Tibial nerve (tissue), 4 donors: Measurements from ENCODE around the gene NUP214. TPM values are rescaled to one million over a fixed set of nuclear protein-coding genes. Genes with fewer than 3 reads are reported as not detected.
A peak's percentile ranks its signal among the peaks of the same experiment; 100 is the strongest.

Experiments
- DNase-seq, 2 donors: peaks; one replicate each; pipeline ENCODE4 v3.0.0-alpha.2; 2019; ENCODE audit warnings: low spot score in 2 of 2
- H3K27ac ChIP-seq, 4 donors: fragments of 200-600 bp; sonication (generic) in 3 of 4; one replicate each; pipeline ENCODE4 v1.5.1; 2017 to 2019; ENCODE audit warnings: mild to moderate bottlenecking in 1 of 4
- H3K27me3 ChIP-seq, 2 donors: fragments of 200-600 bp; sonication (generic) in 1 of 2; one replicate each; pipeline versions ENCODE4 v1.5.1 to v1.6.0; 2017 to 2019
- H3K36me3 ChIP-seq, 3 donors: fragments of 200-600 bp; sonication (generic); one replicate each; pipeline ENCODE4 v1.5.1; 2018 to 2019
- H3K4me1 ChIP-seq, 4 donors: fragments of 200-600 bp; sonication (generic) in 3 of 4; one replicate each; pipeline ENCODE4 v1.5.1; 2017 to 2019
- H3K4me3 ChIP-seq, 4 donors: fragments of 200-600 bp; sonication (generic) in 3 of 4; one replicate each; pipeline ENCODE4 v1.5.1; 2017 to 2019; ENCODE audit warnings: mild to moderate bottlenecking in 1 of 4, moderate library complexity in 1 of 4
- H3K9me3 ChIP-seq, 4 donors: fragments of 200-600 bp; sonication (generic) in 3 of 4; one replicate each; pipeline ENCODE4 v1.5.1; 2017 to 2019
- CTCF ChIP-seq, 5 experiments: fragments of 200-600 bp in 3 of 5; fragments of 450-650 bp in 2 of 5; sonication (generic) in 3 of 5; IDR thresholded peaks; one replicate each; pipeline ENCODE4 v1.5.1; 2016 to 2019; ENCODE audit warnings: antibody characterized with exemption in 5 of 5, mild to moderate bottlenecking in 3 of 5, moderate library complexity in 2 of 5
- EP300 ChIP-seq, 2 donors: sonication (generic); formaldehyde crosslinking; IDR thresholded peaks; one replicate each; pipeline ENCODE4 v1.6.1; 2017; ENCODE audit warnings: antibody characterized with exemption in 2 of 2, mild to moderate bottlenecking in 1 of 2
- POLR2A ChIP-seq, 2 donors: fragments of 450-650 bp; IDR thresholded peaks; one replicate each; pipeline ENCODE4 v1.6.1; 2017; ENCODE audit warnings: antibody characterized with exemption in 2 of 2, mild to moderate bottlenecking in 2 of 2, moderate library complexity in 2 of 2
- WGBS, 2 donors: methylation state at CpG; one replicate each; pipeline ENCODE4 v1.1.5; 2018; 5-methylcytosine and 5-hydroxymethylcytosine counted together
- total RNA-seq, 4 donors: library from RNA; depleted of rRNA; stranded (reverse); fragments of >200 nt; gene quantifications; one replicate each; pipeline ENCODE4 v1.1.0, GENCODE V29; 2016

Gene NUP214
- total RNA-seq, 4 donors from 2014 or later: 39.8 to 94.2 (median 70.2) TPM

GRCh38 chr9:131178382-131178781 is 53.0 kb downstream of the NUP214 start:
- H3K36me3 ChIP-seq: peaks cover 0 to 84% (median 10%) of the 10 kb centered on the region in 3 donors
- H3K27ac ChIP-seq: peak overlapping the region in 1 of 4 donors; percentile 21
- no peaks in the 10 kb centered on the region for H3K27me3 ChIP-seq
- H3K4me1 ChIP-seq: peaks cover 0 to 18% (median 0%) of the 10 kb centered on the region in 4 donors
- H3K9me3 ChIP-seq: no peaks in the 10 kb centered on the region
- WGBS, 2 donors: 12 to 19% methylated on average over 4 of the region's 4 CpGs
- peak; percentile 35 to 72 for DNase-seq
- H3K4me3 ChIP-seq: no peak overlapping the region
- TF ChIP-seq EP300 (IDR thresholded peaks at IDR 0.05) (peak in 1 of 2 donors; percentile 9), POLR2A (IDR thresholded peaks at IDR 0.05) (no peak), CTCF (IDR thresholded peaks at IDR 0.05) (peak; percentile 79 to 88 (median 85))

- Histone ChIP-seq H3K4me3 (no peak overlapping the region), H3K27ac (peak overlapping the region in 1 of 4 donors; percentile 21), H3K36me3 (peaks cover 0 to 84% (median 9%) of the 10 kb centered on the region in 3 donors), H3K9me3 (no peaks in the 10 kb centered on the region), H3K4me1 (peaks cover 0 to 18% (median 0%) of the 10 kb centered on the region in 4 donors), H3K27me3 (no peaks in the 10 kb centered on the region)
- WGBS, 2 donors: 82 to 84% methylated on average over 1 of the region's 1 CpG
- TF ChIP-seq EP300 (IDR thresholded peaks at IDR 0.05): no peak
- no peak for TF ChIP-seq CTCF (IDR thresholded peaks at IDR 0.05)
- TF ChIP-seq POLR2A (IDR thresholded peaks at IDR 0.05): no peak
- DNase-seq: no peak
These were observed 53.5 kb downstream of the NUP214 start for GRCh38 chr9:131178926-131179325.

GRCh38 chr9:131179561-131180219 is 54.3 kb downstream of the NUP214 start:
- no peaks in the 10 kb centered on the region for H3K9me3 ChIP-seq
- H3K27me3 ChIP-seq: no peaks in the 10 kb centered on the region
- peak overlapping the region in 1 of 4 donors; percentile 21 for H3K27ac ChIP-seq
- H3K36me3 ChIP-seq: peaks cover 0 to 83% (median 4%) of the 10 kb centered on the region in 3 donors
- no peak for DNase-seq
- H3K4me3 ChIP-seq: no peak overlapping the region
- H3K4me1 ChIP-seq: peaks cover 0 to 18% (median 0%) of the 10 kb centered on the region in 4 donors
- 38 to 47% methylated on average over 4 of the region's 4 CpGs for WGBS, 2 donors
- TF ChIP-seq POLR2A (IDR thresholded peaks at IDR 0.05): no peak

- peaks cover 0 to 76% (median 0%) of the 10 kb centered on the region in 3 donors for H3K36me3 ChIP-seq
- WGBS, 2 donors: 57 to 61% methylated on average over 6 of the region's 6 CpGs
- TF ChIP-seq CTCF (IDR thresholded peaks at IDR 0.05): no peak
- no peak for TF ChIP-seq EP300 (IDR thresholded peaks at IDR 0.05)
- no peak for TF ChIP-seq POLR2A (IDR thresholded peaks at IDR 0.05)
- H3K4me1 ChIP-seq: peaks cover 0 to 18% (median 0%) of the 10 kb centered on the region in 4 donors
- H3K4me3 ChIP-seq: no peak overlapping the region
- no peak overlapping the region for H3K27ac ChIP-seq
- H3K9me3 ChIP-seq: no peaks in the 10 kb centered on the region
- no peaks in the 10 kb centered on the region for H3K27me3 ChIP-seq
- no peak for DNase-seq
These were observed 55.1 kb downstream of the NUP214 start for GRCh38 chr9:131180454-131180853.

- Histone ChIP-seq H3K27ac (no peak overlapping the region), H3K9me3 (no peaks in the 10 kb centered on the region), H3K36me3 (peaks cover 0 to 69% (median 0%) of the 10 kb centered on the region in 3 donors), H3K4me1 (peaks cover 0 to 18% (median 0%) of the 10 kb centered on the region in 4 donors), H3K27me3 (no peaks in the 10 kb centered on the region), H3K4me3 (no peak overlapping the region)
- TF ChIP-seq POLR2A (IDR thresholded peaks at IDR 0.05) (no peak), EP300 (IDR thresholded peaks at IDR 0.05) (no peak), CTCF (IDR thresholded peaks at IDR 0.05) (no peak)
- 73 to 80% methylated on average over 6 of the region's 6 CpGs for WGBS, 2 donors
- DNase-seq: no peak
These were observed 55.8 kb downstream of the NUP214 start for GRCh38 chr9:131181091-131181681.
